Keratinocyte (primary cell): ENCODE measurements around the gene RIMS4.
"Not testable (repeated sequence)": the region's sequence is repeated elsewhere in the genome, so short reads cannot be mapped to it uniquely, and the experiment has no call there.

ENCODE experiments used
- CTCF ChIP-seq, 3 experiments: IDR thresholded peaks in 1 of 3; conservative IDR thresholded peaks in 1 of 3; optimal IDR thresholded peaks in 1 of 3; 2 replicates in 2 of 3; 3 replicates in 1 of 3; pipeline versions ENCODE3 to v1.5.1; 2011; ENCODE audit warnings: low read length in 3 of 3, mild to moderate bottlenecking in 3 of 3, moderate library complexity in 2 of 3, control low read depth in 1 of 3, inconsistent platforms in 1 of 3; ENCODE audit not compliant: insufficient read depth in 2 of 3; ENCODE audit errors: extremely low read depth in 1 of 3
- EZH2 ChIP-seq: IDR thresholded peaks from one replicate; pipeline ENCODE4 v1.6.1; 2012; ENCODE audit warnings: inconsistent platforms, mild to moderate bottlenecking, low read length, moderate library complexity

GRCh38 chr20:44821576-44821975, 11.2 kb upstream of the RIMS4 start:
- not testable (repeated sequence) for TF ChIP-seq CTCF (optimal IDR thresholded peaks at IDR 0.05 in 1 of 3, IDR thresholded peaks at IDR 0.05 in 1 of 3, conservative IDR thresholded peaks at IDR 0.05 in 1 of 3; ENCODE audit: extremely low read depth in 1 of 3, insufficient read depth in 2 of 3, low read length in 3 of 3); EZH2
